SK-N-SH treated with all-trans-retinoic acid at 6 μM for 48 hours (cell line): ENCODE results near the gene SRBD1.

Source experiments
- ARNTL ChIP-seq: fragments of 450-650 bp; formaldehyde crosslinking; IDR thresholded peaks from 2 replicates; pipeline ENCODE4 v1.5.0; 2020; ENCODE audit warnings: low read depth, mild to moderate bottlenecking, moderate library complexity, borderline replicate concordance
- GLIS3 ChIP-seq: fragments of 250-450 bp; sonication (Bioruptor Pico); IDR thresholded peaks from 2 replicates; pipeline ENCODE4 v1.5.0; 2020; ENCODE audit warnings: mild to moderate bottlenecking, moderate library complexity
- ISL1 ChIP-seq: fragments of 250-450 bp; sonication (Bioruptor Pico); IDR thresholded peaks from 2 replicates; pipeline ENCODE4 v2.1.2; 2022; ENCODE audit warnings: mild to moderate bottlenecking, moderate library complexity
- OSR1 ChIP-seq: fragments of 250-450 bp; sonication (Bioruptor Pico); IDR thresholded peaks from 2 replicates; pipeline ENCODE4 v1.8.0; 2022; ENCODE audit warnings: moderate library complexity, mild to moderate bottlenecking, inconsistent platforms
- TCF4 ChIP-seq: fragments of 250-450 bp; sonication (Bioruptor Pico); IDR thresholded peaks from 2 replicates; pipeline ENCODE4 v1.8.0; 2021; ENCODE audit warnings: mild to moderate bottlenecking, moderate library complexity, borderline replicate concordance
- ZC3H10 ChIP-seq: fragments of 250-450 bp; sonication (Bioruptor Pico); IDR thresholded peaks from 2 replicates; pipeline ENCODE4 v1.5.1; 2021; ENCODE audit warnings: mild to moderate bottlenecking, moderate library complexity
- ZFP3 ChIP-seq: fragments of 250-450 bp; sonication (Bioruptor Pico); IDR thresholded peaks from 2 replicates; pipeline ENCODE4 v1.5.0; 2020; ENCODE audit warnings: mild to moderate bottlenecking, moderate library complexity
- ZFP30 ChIP-seq: fragments of 450-650 bp; formaldehyde crosslinking; IDR thresholded peaks from 2 replicates; pipeline ENCODE4 v1.5.0; 2022; ENCODE audit warnings: mild to moderate bottlenecking, moderate library complexity
- TF ChIP-seq, protein P1 (sequence below): fragments of 250-450 bp; sonication (Bioruptor Pico); IDR thresholded peaks from 2 replicates; pipeline ENCODE4 v1.5.1; 2020; ENCODE audit warnings: low read depth, mild to moderate bottlenecking, moderate library complexity
- TF ChIP-seq, protein P2 (sequence below): fragments of 250-450 bp; sonication (Bioruptor Pico); IDR thresholded peaks from 2 replicates; pipeline ENCODE4 v1.8.0; 2020; ENCODE audit warnings: mild to moderate bottlenecking, moderate library complexity, borderline replicate concordance
- TF ChIP-seq, protein P3 (sequence below): fragments of 250-450 bp; sonication (Bioruptor Pico); IDR thresholded peaks from 2 replicates; pipeline ENCODE4 v1.5.1; 2021; ENCODE audit warnings: mild to moderate bottlenecking, moderate library complexity

DNA sequence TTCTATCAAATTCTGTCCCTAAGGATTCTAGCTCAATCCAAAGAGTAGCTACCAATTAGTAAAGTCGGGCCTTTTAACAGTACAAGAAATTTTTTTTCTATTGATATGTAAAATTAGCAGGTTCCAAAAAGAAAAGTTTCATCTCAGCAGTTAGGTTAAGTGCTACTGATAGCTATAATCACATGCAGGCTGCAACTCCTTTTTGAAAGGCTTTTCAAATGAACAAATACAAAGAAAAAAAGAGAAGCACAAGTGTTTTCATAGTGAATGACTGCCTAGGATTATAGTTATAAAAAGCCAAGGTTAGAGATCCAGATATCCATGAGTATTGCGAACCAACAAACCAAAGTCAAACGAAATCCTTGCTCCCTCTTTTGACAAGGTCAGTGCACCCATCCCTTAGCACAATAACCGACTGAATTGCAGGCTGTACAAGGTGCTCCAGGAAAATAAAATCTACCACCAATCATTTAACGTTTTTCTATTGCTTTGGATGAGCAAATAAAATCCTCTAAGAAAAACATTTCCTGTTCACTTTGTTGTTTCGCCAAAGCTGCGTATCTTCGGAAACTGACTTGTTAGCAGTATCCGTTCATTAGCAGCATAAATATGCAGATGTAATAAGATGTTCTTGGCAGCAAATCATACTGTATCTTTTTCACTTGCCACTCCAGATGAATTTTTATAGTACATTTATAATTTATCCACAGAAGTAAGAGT lies 100.2 kb downstream of the SRBD1 start:
- TF ChIP-seq ZC3H10 (CRISPR knock-in tag) (no peak), GLIS3 (CRISPR knock-in tag) (no peak), ZFP3 (CRISPR knock-in tag) (no peak), ISL1 (no peak), TCF4 (CRISPR knock-in tag) (no peak), ARNTL (CRISPR knock-in tag) (no peak), OSR1 (CRISPR knock-in tag) (no peak), ZFP30 (CRISPR knock-in tag) (no peak)
- TF ChIP-seq, protein P1, sequence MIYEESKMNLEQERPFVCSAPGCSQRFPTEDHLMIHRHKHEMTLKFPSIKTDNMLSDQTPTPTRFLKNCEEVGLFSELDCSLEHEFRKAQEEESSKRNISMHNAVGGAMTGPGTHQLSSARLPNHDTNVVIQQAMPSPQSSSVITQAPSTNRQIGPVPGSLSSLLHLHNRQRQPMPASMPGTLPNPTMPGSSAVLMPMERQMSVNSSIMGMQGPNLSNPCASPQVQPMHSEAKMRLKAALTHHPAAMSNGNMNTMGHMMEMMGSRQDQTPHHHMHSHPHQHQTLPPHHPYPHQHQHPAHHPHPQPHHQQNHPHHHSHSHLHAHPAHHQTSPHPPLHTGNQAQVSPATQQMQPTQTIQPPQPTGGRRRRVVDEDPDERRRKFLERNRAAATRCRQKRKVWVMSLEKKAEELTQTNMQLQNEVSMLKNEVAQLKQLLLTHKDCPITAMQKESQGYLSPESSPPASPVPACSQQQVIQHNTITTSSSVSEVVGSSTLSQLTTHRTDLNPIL (CRISPR knock-in tag), result no peak
- TF ChIP-seq, protein P2, sequence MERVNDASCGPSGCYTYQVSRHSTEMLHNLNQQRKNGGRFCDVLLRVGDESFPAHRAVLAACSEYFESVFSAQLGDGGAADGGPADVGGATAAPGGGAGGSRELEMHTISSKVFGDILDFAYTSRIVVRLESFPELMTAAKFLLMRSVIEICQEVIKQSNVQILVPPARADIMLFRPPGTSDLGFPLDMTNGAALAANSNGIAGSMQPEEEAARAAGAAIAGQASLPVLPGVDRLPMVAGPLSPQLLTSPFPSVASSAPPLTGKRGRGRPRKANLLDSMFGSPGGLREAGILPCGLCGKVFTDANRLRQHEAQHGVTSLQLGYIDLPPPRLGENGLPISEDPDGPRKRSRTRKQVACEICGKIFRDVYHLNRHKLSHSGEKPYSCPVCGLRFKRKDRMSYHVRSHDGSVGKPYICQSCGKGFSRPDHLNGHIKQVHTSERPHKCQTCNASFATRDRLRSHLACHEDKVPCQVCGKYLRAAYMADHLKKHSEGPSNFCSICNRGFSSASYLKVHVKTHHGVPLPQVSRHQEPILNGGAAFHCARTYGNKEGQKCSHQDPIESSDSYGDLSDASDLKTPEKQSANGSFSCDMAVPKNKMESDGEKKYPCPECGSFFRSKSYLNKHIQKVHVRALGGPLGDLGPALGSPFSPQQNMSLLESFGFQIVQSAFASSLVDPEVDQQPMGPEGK (CRISPR knock-in tag), result no peak
- TF ChIP-seq, protein P3, sequence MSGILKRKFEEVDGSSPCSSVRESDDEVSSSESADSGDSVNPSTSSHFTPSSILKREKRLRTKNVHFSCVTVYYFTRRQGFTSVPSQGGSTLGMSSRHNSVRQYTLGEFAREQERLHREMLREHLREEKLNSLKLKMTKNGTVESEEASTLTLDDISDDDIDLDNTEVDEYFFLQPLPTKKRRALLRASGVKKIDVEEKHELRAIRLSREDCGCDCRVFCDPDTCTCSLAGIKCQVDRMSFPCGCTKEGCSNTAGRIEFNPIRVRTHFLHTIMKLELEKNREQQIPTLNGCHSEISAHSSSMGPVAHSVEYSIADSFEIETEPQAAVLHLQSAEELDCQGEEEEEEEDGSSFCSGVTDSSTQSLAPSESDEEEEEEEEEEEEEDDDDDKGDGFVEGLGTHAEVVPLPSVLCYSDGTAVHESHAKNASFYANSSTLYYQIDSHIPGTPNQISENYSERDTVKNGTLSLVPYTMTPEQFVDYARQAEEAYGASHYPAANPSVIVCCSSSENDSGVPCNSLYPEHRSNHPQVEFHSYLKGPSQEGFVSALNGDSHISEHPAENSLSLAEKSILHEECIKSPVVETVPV, result no peak
